Progenitor cell of endocrine pancreas (in vitro differentiated cells): ENCODE measurements around the gene SNX30. TPM values are rescaled to one million over a fixed set of nuclear protein-coding genes. Genes with fewer than 3 reads are reported as not detected.

Experiments used
- DNase-seq: peaks from one replicate; pipeline ENCODE4 v3.0.0; 2021; ENCODE audit warnings: low spot score; ENCODE audit not compliant: unreplicated experiment
- H3K27ac Mint-ChIP-seq: 2 replicates; pipeline ENCODE4 v1.8.0; 2021; ENCODE audit warnings: mild to moderate bottlenecking, moderate library complexity, mixed read lengths
- H3K27me3 Mint-ChIP-seq: 2 replicates; pipeline ENCODE4 v1.8.0; 2021; ENCODE audit warnings: mixed read lengths
- H3K36me3 Mint-ChIP-seq: 2 replicates; pipeline ENCODE4 v1.8.0; 2022; ENCODE audit warnings: mixed read lengths; ENCODE audit not compliant: insufficient read depth
- H3K4me1 Mint-ChIP-seq: 2 replicates; pipeline ENCODE4 v1.8.0; 2021; ENCODE audit warnings: low read depth, mixed read lengths
- H3K4me3 Mint-ChIP-seq: 2 replicates; pipeline ENCODE4 v1.8.0; 2021; ENCODE audit warnings: low read depth, mild to moderate bottlenecking, moderate library complexity, mixed read lengths
- H3K9me3 Mint-ChIP-seq: 2 replicates; pipeline ENCODE4 v1.8.0; 2021; ENCODE audit warnings: low read depth, mixed read lengths
- CTCF ChIP-seq: fragments of 200-600 bp; sonication (generic); IDR thresholded peaks from one replicate; pipeline ENCODE4 v1.5.0; 2021; ENCODE audit warnings: antibody characterized with exemption, mild to moderate bottlenecking; ENCODE audit not compliant: unreplicated experiment
- total RNA-seq: library from RNA; stranded (reverse); gene quantifications from 2 replicates; pipeline ENCODE4 v1.2.1, GENCODE V29; 2021

Gene SNX30
- total RNA-seq, 1 donor from 2014 or later = 13.4 TPM

GRCh38 chr9:112856843-112857242, 106.3 kb downstream of the SNX30 start:
- Mint-ChIP-seq H3K27me3 (peaks cover 10% of the 10 kb centered on the region), H3K9me3 (no peaks in the 10 kb centered on the region), H3K27ac (no peak overlapping the region), H3K4me3 (no peak overlapping the region), H3K4me1 (peaks cover 24% of the 10 kb centered on the region), H3K36me3 (peaks cover 2% of the 10 kb centered on the region)
- DNase-seq = no peak
- TF ChIP-seq CTCF = no peak

- Mint-ChIP-seq H3K4me1 (peaks cover 24% of the 10 kb centered on the region), H3K4me3 (no peak overlapping the region), H3K9me3 (no peaks in the 10 kb centered on the region), H3K27ac (no peak overlapping the region), H3K27me3 (peaks cover 10% of the 10 kb centered on the region), H3K36me3 (peaks cover 2% of the 10 kb centered on the region)
- no peak for TF ChIP-seq CTCF
- DNase-seq = no peak
These were observed 107.4 kb downstream of the SNX30 start for GRCh38 chr9:112858005-112858404.

- no peaks in the 10 kb centered on the region for H3K9me3 Mint-ChIP-seq
These were observed 108.1 kb downstream of the SNX30 start for GRCh38 chr9:112858625-112859147.

GRCh38 chr9:112860451-112860850, 109.9 kb downstream of the SNX30 start:
- peaks cover 24% of the 10 kb centered on the region for H3K4me1 Mint-ChIP-seq
- peaks cover 3% of the 10 kb centered on the region for H3K36me3 Mint-ChIP-seq
- H3K27me3 Mint-ChIP-seq = peaks cover 4% of the 10 kb centered on the region
- no peak overlapping the region for H3K27ac Mint-ChIP-seq
- H3K4me3 Mint-ChIP-seq = no peak overlapping the region
- no peak for TF ChIP-seq CTCF
- H3K9me3 Mint-ChIP-seq = no peaks in the 10 kb centered on the region
- DNase-seq = no peak

More at GRCh38 chr9:112858625-112859147, 108.1 kb downstream of the SNX30 start:
- Mint-ChIP-seq H3K4me1 (peaks cover 24% of the 10 kb centered on the region), H3K27me3 (peaks cover 10% of the 10 kb centered on the region), H3K36me3 (peaks cover 2% of the 10 kb centered on the region), H3K27ac (no peak overlapping the region), H3K4me3 (no peak overlapping the region)
- TF ChIP-seq CTCF = no peak
- DNase-seq = no peak

GRCh38 chr9:112861155-112861554, 110.6 kb downstream of the SNX30 start:
- no peak for DNase-seq
- Mint-ChIP-seq H3K4me1 (peaks cover 21% of the 10 kb centered on the region), H3K27me3 (peaks cover 3% of the 10 kb centered on the region), H3K36me3 (peaks cover 6% of the 10 kb centered on the region), H3K4me3 (no peak overlapping the region), H3K27ac (no peak overlapping the region), H3K9me3 (no peaks in the 10 kb centered on the region)
- TF ChIP-seq CTCF = no peak
